ENCODE data around the gene MRRF. TPM values are rescaled to one million over a fixed set of nuclear protein-coding genes. Genes with fewer than 3 reads are reported as not detected.

Gene MRRF
- total RNA-seq (2022; extraction: Qiagen RNA extraction) = 62.3 to 76.7 TPM (median 66.0 TPM) in 5 replicates

GRCh38 chr9:122264360-122265148, at the start of gene MRRF, which contains the start of gene RBM18:
TSS of gene MRRF (plus strand) at chr9:122264882. CDS start at chr9:122270892, 6,010 bp downstream.
TSS of gene RBM18 (minus strand) at chr9:122264840. CDS start at chr9:122261492, 3,348 bp downstream.

GRCh38 chr9:122228568-122229484, 35.9 kb upstream of the MRRF start, which contains the start of gene LHX6:
TSS of gene LHX6 (minus strand) at chr9:122228957. CDS start at chr9:122228740, 217 bp downstream.

GRCh38 chr9:122370869-122371755, 106.4 kb downstream of the MRRF start, which contains the start of gene PTGS1:
TSS of gene PTGS1 (plus strand) at chr9:122371024. CDS start at chr9:122371085, 61 bp downstream.

Other genes starting within 250 kb of the MRRF start
- gene TTLL11, start 171.6 kb upstream of the MRRF start, total RNA-seq (2022; extraction: Qiagen RNA extraction) = 2.9 to 5.3 TPM (median 4.6 TPM) in 5 replicates
- 101 to 119 TPM (median 113 TPM) in 5 replicates for gene NDUFA8, start 105.1 kb upstream of the MRRF start, total RNA-seq (2022; extraction: Qiagen RNA extraction)
- not detected in 5 replicates for gene MORN5, start 105.0 kb upstream of the MRRF start, total RNA-seq (2022; extraction: Qiagen RNA extraction)
- gene LHX6, start 35.9 kb upstream of the MRRF start, total RNA-seq (2022; extraction: Qiagen RNA extraction) = 1.9 to 2.4 TPM (median 2.1 TPM) in 5 replicates
- gene RBM18, start within 50 bp of the MRRF start, total RNA-seq (2022; extraction: Qiagen RNA extraction) = 18.1 to 23.5 TPM (median 21.7 TPM) in 5 replicates
- 1.5 to 2.1 TPM (median 1.7 TPM) in 5 replicates for gene PTGS1, start 106.1 kb downstream of the MRRF start, total RNA-seq (2022; extraction: Qiagen RNA extraction)
- gene OR1J1, start 213.0 kb downstream of the MRRF start, total RNA-seq (2022; extraction: Qiagen RNA extraction) = not detected in 5 replicates
- not detected in 5 replicates for gene OR1J2, start 245.9 kb downstream of the MRRF start, total RNA-seq (2022; extraction: Qiagen RNA extraction)